ENCODE data around the gene LIMS2.

LIMS2 gene

DNA sequence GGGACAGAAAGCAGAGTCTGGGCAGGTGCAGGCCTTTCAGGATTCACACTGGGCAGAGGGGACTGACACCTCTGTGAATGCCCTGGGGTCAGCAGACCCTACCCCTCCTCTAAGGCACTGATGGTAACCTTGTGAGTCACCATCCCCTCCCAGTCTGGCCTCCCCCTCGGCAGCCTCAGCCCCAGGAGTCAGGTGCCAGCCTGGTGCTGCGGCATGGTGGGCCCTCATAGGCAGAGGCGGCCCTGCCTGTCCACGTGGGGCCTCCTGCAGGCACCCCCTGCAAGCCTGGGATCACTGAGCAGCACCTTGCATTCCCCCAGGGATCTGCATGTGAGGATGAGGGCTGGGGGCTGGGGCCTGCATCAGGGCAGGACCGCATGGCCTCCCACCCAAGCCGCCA is 34.2 kb downstream of the LIMS2 start:
- Histone ChIP-seq H3K9ac (ENCODE audit: low read depth, low read length) (no peak overlapping the region), H3K27ac (ENCODE audit: low read depth, low read length) (no peak overlapping the region), H3K36me3 (ENCODE audit: control insufficient read depth, insufficient read depth, low read length) (no peaks in the 10 kb centered on the region), H3K4me1 (ENCODE audit: control insufficient read depth, insufficient read depth, low read length) (peaks cover 14% of the 10 kb centered on the region), H3K9me3 (ENCODE audit: control insufficient read depth, insufficient read depth, low read length) (no peaks in the 10 kb centered on the region), H3K27me3 (ENCODE audit: control insufficient read depth, insufficient read depth, low read length) (no peaks in the 10 kb centered on the region), H3K4me3 (ENCODE audit: low read depth, low read length) (no peak overlapping the region)

DNA sequence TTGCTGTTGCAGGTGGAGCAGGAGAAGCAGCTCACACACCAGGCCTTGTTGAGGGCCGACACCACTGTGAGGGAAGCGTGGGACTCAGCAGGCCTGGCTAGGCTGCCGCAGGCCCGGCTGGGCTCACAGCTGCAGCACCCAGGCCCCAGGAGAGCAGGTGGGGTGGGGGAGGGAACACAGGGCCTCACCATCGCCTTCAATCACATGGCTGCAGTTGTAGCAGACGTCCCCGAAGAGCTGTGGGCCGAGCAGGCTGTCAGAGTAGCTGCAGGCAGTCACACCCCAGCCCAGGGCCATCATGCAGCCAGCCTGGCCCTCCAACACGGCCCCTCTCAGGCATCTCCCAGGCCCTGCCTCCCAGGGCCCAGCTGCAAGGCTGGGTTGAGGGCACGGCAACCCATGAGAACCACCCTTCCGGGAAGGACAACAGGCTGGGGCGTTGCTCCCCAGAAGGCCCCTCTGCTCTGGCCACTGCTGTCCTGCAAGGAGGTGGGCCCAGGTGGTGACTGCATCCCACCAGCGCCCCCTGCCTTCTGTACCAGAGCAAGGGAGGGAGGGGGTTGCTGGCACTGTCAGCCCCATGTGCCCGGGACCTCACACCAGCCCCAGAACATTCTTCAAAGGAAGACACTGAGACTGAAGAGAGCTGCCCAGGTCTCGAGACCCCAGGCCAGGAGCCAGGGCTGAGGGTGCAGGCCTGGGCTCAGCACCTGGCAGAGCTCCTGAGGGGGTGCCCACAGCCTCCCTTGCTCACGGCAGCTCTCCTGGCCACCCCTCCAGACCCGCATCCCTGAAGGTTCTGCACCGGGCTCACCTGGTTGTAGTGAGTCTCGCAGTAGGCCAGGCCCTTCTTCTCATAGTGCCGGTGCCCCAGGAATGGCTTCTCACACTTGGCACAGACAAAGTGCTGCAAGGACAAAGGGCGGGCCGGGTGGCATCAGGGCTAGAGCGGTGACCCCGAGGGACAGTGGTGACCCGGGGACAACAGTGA is 35.0 kb downstream of the LIMS2 start:
- Histone ChIP-seq H3K4me1 (ENCODE audit: control insufficient read depth, insufficient read depth, low read length) (peaks cover 14% of the 10 kb centered on the region), H3K27me3 (ENCODE audit: control insufficient read depth, insufficient read depth, low read length) (no peaks in the 10 kb centered on the region), H3K9me3 (ENCODE audit: control insufficient read depth, insufficient read depth, low read length) (no peaks in the 10 kb centered on the region), H3K27ac (ENCODE audit: low read depth, low read length) (no peak overlapping the region), H3K36me3 (ENCODE audit: control insufficient read depth, insufficient read depth, low read length) (no peaks in the 10 kb centered on the region), H3K4me3 (ENCODE audit: low read depth, low read length) (no peak overlapping the region), H3K9ac (ENCODE audit: low read depth, low read length) (no peak overlapping the region)

DNA sequence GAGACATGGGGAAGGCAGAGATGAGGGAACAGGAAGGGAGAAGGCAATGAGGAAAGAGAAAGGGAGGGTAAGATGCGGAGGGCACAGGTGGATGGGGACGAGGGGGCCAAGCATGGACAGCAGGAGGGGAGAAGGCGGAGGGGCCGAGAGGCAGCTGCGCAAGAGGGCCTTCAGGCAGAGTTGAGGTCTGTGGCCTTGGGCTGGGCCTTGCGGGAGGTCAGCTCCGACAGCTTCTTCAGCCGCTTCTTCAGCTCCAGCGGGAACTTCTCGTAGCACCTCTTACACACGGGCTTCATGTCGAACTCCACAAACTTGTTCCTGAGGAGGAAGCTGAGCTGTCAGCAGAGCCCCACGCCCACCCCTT is 36.2 kb downstream of the LIMS2 start:
- no peak overlapping the region for H3K9ac ChIP-seq (ENCODE audit: low read depth, low read length)
- H3K4me3 ChIP-seq (ENCODE audit: low read depth, low read length): no peak overlapping the region
- H3K27ac ChIP-seq (ENCODE audit: low read depth, low read length): no peak overlapping the region
- H3K9me3 ChIP-seq (ENCODE audit: control insufficient read depth, insufficient read depth, low read length): no peaks in the 10 kb centered on the region
- no peaks in the 10 kb centered on the region for H3K36me3 ChIP-seq (ENCODE audit: control insufficient read depth, insufficient read depth, low read length)
- no peaks in the 10 kb centered on the region for H3K27me3 ChIP-seq (ENCODE audit: control insufficient read depth, insufficient read depth, low read length)
- peaks cover 14% of the 10 kb centered on the region for H3K4me1 ChIP-seq (ENCODE audit: control insufficient read depth, insufficient read depth, low read length)

DNA sequence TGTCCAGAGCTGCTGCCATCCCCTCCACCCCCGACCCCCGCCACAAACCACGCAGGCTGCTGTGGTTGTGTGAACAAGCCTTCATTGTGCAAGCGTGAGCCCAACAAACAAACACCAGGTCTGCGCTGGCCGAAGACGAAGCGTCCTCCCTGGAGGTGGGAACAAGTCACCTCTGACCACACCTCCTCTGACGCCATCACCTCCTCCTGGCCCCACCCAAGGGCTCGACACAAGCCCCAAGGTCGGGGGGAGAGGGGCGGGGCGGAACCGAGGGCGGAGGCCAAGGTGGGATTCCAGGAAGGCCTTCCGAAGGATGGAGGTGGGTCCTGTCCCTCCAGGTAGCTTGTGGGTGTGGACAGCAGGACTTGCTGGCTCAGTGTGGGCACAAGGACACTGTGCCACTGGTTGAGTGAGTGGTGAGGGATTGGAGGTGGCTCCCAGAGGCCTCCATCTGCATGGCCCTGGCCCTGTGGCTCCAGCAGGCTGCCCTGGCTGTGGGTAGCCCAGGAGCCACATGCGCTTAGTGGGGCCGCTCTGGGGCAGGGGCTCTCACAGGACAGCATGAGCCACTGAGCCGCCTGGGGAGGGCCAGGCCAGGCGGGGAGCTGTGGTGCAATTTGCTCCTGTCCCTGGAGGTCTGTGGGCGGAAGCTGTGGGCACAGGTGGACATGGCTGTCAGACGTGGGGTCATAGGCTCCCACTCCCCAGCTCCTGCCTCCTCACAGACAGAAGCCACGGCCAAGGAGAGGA is 36.8 kb downstream of the LIMS2 start:
- no peak overlapping the region for H3K4me3 ChIP-seq (ENCODE audit: low read depth, low read length)
- H3K36me3 ChIP-seq (ENCODE audit: control insufficient read depth, insufficient read depth, low read length): no peaks in the 10 kb centered on the region
- no peak overlapping the region for H3K9ac ChIP-seq (ENCODE audit: low read depth, low read length)
- peak overlapping the region; percentile 82 for H3K27ac ChIP-seq (ENCODE audit: low read depth, low read length)
- no peaks in the 10 kb centered on the region for H3K9me3 ChIP-seq (ENCODE audit: control insufficient read depth, insufficient read depth, low read length)
- no peaks in the 10 kb centered on the region for H3K27me3 ChIP-seq (ENCODE audit: control insufficient read depth, insufficient read depth, low read length)
- peaks cover 14% of the 10 kb centered on the region for H3K4me1 ChIP-seq (ENCODE audit: control insufficient read depth, insufficient read depth, low read length)

DNA sequence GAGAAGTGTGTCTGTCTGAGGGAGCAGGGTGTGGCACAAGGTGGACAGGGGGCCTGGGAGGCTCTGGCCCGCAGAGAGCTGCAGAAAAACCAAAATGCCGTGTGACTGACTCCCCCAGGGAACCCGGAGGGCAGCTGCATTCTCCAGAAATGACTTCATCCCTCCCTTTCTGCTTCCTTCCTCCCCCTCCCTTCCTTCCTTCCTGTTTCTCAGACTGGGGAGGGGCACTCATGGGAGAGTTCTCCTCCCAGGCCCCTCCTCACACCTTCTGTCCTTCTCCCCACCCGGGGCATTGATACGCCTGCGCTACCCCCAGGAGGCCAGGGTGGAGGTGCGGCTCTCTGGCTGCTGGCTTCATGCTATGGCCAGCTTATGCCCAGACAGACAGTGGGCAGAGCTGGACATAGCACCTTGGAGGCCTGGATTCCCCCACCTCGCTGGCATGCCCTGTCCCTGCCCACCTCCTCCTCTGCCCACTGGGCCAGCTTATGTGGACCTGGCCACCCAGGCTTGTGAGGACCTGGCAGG is 37.5 kb downstream of the LIMS2 start:
- Histone ChIP-seq H3K27ac (ENCODE audit: low read depth, low read length) (peak overlapping the region; percentile 82), H3K36me3 (ENCODE audit: control insufficient read depth, insufficient read depth, low read length) (no peaks in the 10 kb centered on the region), H3K4me3 (ENCODE audit: low read depth, low read length) (0 out of 2 replicates have a peak overlapping the region, but pooled peaks have one; percentile 10)

DNA sequence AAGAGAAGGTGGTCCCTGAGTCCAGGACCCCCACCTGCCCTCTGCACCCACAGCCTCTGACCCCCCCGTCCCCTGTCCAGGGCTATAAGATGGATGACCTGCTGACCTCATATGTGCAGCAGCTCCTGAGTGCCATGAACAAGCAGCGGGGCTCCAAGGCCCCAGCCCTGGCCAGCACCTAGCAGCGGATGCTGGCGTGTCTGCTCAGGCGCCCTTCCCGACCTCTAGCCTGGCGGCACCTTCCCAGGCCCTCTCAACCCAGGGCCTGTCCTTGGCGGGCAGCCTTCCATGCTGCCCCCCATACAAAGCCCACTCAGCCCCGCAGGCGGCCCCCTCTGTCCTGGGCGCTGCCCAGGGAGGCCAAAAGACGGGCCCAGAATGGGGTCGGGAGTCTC is 38.1 kb downstream of the LIMS2 start:
- Histone ChIP-seq H3K4me3 (ENCODE audit: low read depth, low read length) (no peak overlapping the region), H3K9ac (ENCODE audit: low read depth, low read length) (no peak overlapping the region), H3K4me1 (ENCODE audit: control insufficient read depth, insufficient read depth, low read length) (peaks cover 14% of the 10 kb centered on the region), H3K27ac (ENCODE audit: low read depth, low read length) (peak overlapping the region; percentile 70), H3K27me3 (ENCODE audit: control insufficient read depth, insufficient read depth, low read length) (no peaks in the 10 kb centered on the region), H3K9me3 (ENCODE audit: control insufficient read depth, insufficient read depth, low read length) (no peaks in the 10 kb centered on the region), H3K36me3 (ENCODE audit: control insufficient read depth, insufficient read depth, low read length) (no peaks in the 10 kb centered on the region)

More for the DNA sequence above, 37.5 kb downstream of the LIMS2 start:
- no peaks in the 10 kb centered on the region for H3K9me3 ChIP-seq (ENCODE audit: control insufficient read depth, insufficient read depth, low read length)
- H3K4me1 ChIP-seq (ENCODE audit: control insufficient read depth, insufficient read depth, low read length): peaks cover 14% of the 10 kb centered on the region
- no peak overlapping the region for H3K9ac ChIP-seq (ENCODE audit: low read depth, low read length)
- H3K27me3 ChIP-seq (ENCODE audit: control insufficient read depth, insufficient read depth, low read length): no peaks in the 10 kb centered on the region

DNA sequence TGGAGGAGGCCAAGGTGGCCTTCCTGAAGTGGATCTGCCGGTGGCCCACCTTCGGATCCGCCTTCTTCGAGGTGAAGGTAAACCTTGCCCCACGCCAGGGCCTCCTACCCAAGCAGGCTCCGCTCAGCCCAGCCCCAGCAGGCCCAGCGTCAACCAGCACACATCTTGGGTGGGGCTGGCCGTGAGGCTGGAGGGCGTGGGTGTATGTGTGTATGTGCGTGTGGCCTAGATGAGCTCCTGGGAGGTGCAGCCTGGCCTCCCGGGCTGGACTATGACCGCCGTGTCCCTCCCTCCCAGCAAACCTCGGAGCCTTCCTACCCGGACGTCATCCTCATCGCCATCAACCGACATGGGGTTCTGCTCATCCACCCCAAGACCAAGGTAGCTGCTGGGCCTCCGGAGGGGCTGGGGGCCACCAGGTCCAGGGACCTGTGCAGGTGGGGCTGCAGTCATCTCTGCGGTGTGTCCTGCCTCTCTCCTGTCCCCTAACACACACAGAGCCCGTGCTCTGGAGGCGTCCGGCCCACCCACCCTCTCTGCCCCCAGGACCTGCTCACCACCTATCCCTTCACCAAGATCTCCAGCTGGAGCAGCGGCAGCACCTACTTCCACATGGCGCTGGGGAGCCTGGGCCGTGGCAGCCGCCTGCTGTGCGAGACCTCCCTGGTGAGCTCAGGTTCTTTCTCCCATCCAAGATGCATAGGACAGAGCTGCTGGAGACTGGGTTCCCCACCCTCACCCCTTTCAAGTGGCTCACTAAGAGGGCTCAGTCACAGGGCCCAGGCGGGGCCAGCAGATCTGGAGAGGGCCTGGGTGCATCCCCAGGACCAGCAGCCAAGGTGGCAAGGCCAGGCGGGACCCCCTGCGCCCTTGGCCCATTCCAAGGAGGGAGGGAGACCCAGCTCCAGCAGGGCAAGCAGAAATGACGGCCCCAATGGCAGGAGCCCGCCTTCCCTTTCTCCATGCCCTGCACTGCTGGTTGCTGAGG is 38.8 kb downstream of the LIMS2 start:
- Histone ChIP-seq H3K9me3 (ENCODE audit: control insufficient read depth, insufficient read depth, low read length) (no peaks in the 10 kb centered on the region), H3K9ac (ENCODE audit: low read depth, low read length) (no peak overlapping the region), H3K36me3 (ENCODE audit: control insufficient read depth, insufficient read depth, low read length) (no peaks in the 10 kb centered on the region), H3K27ac (ENCODE audit: low read depth, low read length) (no peak overlapping the region), H3K4me1 (ENCODE audit: control insufficient read depth, insufficient read depth, low read length) (peaks cover 14% of the 10 kb centered on the region), H3K4me3 (ENCODE audit: low read depth, low read length) (no peak overlapping the region), H3K27me3 (ENCODE audit: control insufficient read depth, insufficient read depth, low read length) (no peaks in the 10 kb centered on the region)

DNA sequence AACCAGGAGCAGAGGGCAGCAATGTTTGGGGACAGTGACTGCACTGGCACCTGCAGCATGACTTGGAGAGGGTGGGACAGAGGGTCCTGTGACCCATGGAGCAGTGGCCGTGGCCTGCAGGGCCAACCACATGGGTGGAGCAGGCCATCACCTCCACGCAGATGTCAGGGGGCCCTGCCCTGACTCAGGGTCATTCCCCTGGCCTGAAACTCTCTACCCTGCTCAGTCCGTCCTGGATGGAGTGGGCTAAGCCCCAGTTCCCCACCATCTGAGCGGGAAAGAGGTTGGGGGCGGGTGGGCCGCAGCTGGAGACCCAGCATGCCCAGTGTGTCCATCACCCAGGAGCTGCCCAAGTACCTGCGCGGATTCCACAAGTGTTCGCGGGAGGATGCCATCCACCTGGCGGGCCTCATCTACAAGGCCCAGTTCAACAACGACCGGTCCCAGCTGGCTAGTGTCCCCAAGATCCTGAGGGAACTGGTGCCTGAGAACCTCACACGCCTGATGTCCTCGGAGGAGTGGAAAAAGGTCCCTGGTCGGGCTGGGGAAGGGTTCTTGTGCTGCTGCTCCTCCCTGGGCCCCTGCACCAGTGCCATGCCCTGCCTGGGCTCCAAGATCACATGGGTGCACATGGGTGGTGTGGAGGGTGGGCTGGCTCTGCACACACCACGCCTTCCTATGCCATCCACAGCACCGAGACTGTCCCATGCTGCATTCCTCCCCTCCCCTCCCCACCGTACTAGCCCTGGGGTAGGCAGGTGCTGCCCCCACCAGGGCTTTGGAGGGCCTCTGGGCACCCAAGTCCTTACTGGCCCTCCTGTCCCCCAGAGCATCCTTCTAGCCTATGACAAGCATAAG is 39.7 kb downstream of the LIMS2 start:
- H3K4me3 ChIP-seq (ENCODE audit: low read depth, low read length): no peak overlapping the region
- no peaks in the 10 kb centered on the region for H3K27me3 ChIP-seq (ENCODE audit: control insufficient read depth, insufficient read depth, low read length)
- H3K27ac ChIP-seq (ENCODE audit: low read depth, low read length): no peak overlapping the region
- H3K4me1 ChIP-seq (ENCODE audit: control insufficient read depth, insufficient read depth, low read length): peaks cover 14% of the 10 kb centered on the region
- no peaks in the 10 kb centered on the region for H3K9me3 ChIP-seq (ENCODE audit: control insufficient read depth, insufficient read depth, low read length)
- no peak overlapping the region for H3K9ac ChIP-seq (ENCODE audit: low read depth, low read length)
- no peaks in the 10 kb centered on the region for H3K36me3 ChIP-seq (ENCODE audit: control insufficient read depth, insufficient read depth, low read length)

DNA sequence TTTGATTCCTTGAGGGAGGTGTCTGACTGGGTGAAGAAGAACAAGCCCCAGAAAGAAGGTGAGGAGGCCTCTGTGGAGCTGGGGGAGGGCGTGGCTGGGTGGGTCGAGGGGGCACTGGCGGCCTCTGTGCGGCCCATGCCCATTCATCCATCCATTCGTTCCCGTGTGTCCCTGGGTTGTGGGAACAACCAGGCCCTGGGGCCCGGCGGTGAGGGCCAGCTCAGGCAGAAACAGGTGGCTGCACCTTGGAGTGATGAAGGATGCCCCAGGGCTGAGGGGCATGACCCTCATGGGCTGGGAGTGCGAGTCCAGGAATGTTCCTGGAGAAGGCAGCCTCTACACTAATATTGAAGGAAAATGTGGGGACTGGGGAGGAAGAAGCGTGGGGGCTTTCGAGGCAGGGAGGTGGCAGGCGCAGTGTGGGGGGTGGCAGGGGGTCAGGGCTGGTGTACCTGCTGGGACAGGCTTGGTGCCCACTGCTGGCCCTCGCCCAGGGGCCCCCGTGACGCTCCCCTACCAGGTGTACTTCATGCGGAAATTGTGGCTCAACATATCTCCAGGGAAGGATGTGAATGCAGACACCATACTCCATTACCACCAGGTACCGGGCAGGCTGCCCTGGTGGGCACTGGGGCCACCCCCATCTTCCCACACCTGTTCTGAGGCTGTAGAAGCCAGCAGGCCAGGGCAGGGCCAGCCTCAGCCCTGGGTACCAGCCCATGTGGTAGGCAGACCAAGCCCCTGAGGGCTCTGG is 40.5 kb downstream of the LIMS2 start:
- Histone ChIP-seq H3K4me3 (ENCODE audit: low read depth, low read length) (no peak overlapping the region), H3K9me3 (ENCODE audit: control insufficient read depth, insufficient read depth, low read length) (no peaks in the 10 kb centered on the region), H3K36me3 (ENCODE audit: control insufficient read depth, insufficient read depth, low read length) (no peaks in the 10 kb centered on the region), H3K27me3 (ENCODE audit: control insufficient read depth, insufficient read depth, low read length) (no peaks in the 10 kb centered on the region), H3K27ac (ENCODE audit: low read depth, low read length) (no peak overlapping the region), H3K9ac (ENCODE audit: low read depth, low read length) (no peak overlapping the region), H3K4me1 (ENCODE audit: control insufficient read depth, insufficient read depth, low read length) (peaks cover 14% of the 10 kb centered on the region)

Measured in HUES48 (cell line).